Endodermal cell (in vitro differentiated cells): ENCODE results near the gene TGFB2. TPM values are rescaled to one million over a fixed set of nuclear protein-coding genes. Genes with fewer than 3 reads are reported as not detected.

Experiments used
- DNase-seq: peaks from one replicate; pipeline ENCODE4 v3.0.0-alpha.2; 2017
- H3K27ac ChIP-seq: 2 replicates; pipeline ENCODE4 v1.5.1; 2013; ENCODE audit warnings: mild to moderate bottlenecking, low read depth, low read length, moderate library complexity
- H3K27me3 ChIP-seq: 2 replicates; pipeline ENCODE4 v1.6.1; 2013; ENCODE audit warnings: mild to moderate bottlenecking, low read length, moderate library complexity; ENCODE audit not compliant: insufficient read depth, control insufficient read depth, poor library complexity, severe bottlenecking
- H3K36me3 ChIP-seq: 2 replicates; pipeline ENCODE4 v1.7.0; 2013; ENCODE audit warnings: mild to moderate bottlenecking, low read length, moderate library complexity; ENCODE audit not compliant: control insufficient read depth, insufficient read depth
- H3K4me1 ChIP-seq: one replicate; pipeline ENCODE4 v1.7.0; 2013; ENCODE audit warnings: low read length; ENCODE audit not compliant: control insufficient read depth, insufficient read depth
- H3K4me3 ChIP-seq: 2 replicates; pipeline ENCODE4 v1.5.1; 2013; ENCODE audit warnings: mild to moderate bottlenecking, low read length, moderate library complexity
- H3K9ac ChIP-seq: 2 replicates; pipeline ENCODE4 v1.6.1; 2013; ENCODE audit warnings: mild to moderate bottlenecking, low read length, moderate library complexity; ENCODE audit not compliant: poor library complexity, severe bottlenecking; ENCODE audit errors: extremely low read depth
- H3K9me3 ChIP-seq: 2 replicates; pipeline ENCODE4 v1.6.1; 2013; ENCODE audit warnings: mild to moderate bottlenecking, low read length, moderate library complexity; ENCODE audit not compliant: control insufficient read depth
- H3K27ac Mint-ChIP-seq: 2 replicates; pipeline ENCODE4 v1.8.0; 2020; ENCODE audit warnings: mixed read lengths
- H3K27me3 Mint-ChIP-seq: 2 replicates; pipeline ENCODE4 v1.8.0; 2021; ENCODE audit warnings: mild to moderate bottlenecking, mixed read lengths; ENCODE audit not compliant: insufficient read depth
- H3K36me3 Mint-ChIP-seq: 2 replicates; pipeline ENCODE4 v1.8.0; 2020; ENCODE audit warnings: low read depth, mixed read lengths
- H3K4me1 Mint-ChIP-seq: 2 replicates; pipeline ENCODE4 v1.8.0; 2020; ENCODE audit warnings: mixed read lengths
- H3K4me3 Mint-ChIP-seq: 2 replicates; pipeline ENCODE4 v1.8.0; 2020; ENCODE audit warnings: mild to moderate bottlenecking, moderate library complexity, mixed read lengths
- H3K9me3 Mint-ChIP-seq: 2 replicates; pipeline ENCODE4 v1.8.0; 2020; ENCODE audit warnings: mild to moderate bottlenecking, mixed read lengths
- CTCF ChIP-seq: fragments of 200-600 bp; sonication (generic); conservative IDR thresholded peaks from 2 replicates; pipeline ENCODE4 v1.5.0; 2021; ENCODE audit warnings: antibody characterized with exemption, mild to moderate bottlenecking
- WGBS, 2 experiments: methylation state at CpG; one replicate each; pipeline versions ENCODE4 v1.1.5 to v1.1.7; 2013; ENCODE audit warnings: missing lambda C conversion rate in 2 of 2, mixed read lengths in 1 of 2; ENCODE audit not compliant: insufficient coverage in 1 of 2, insufficient read length in 1 of 2; 5-methylcytosine and 5-hydroxymethylcytosine counted together
- total RNA-seq, 2 donors: library from RNA; stranded (reverse); fragmentation: NEBNext Ultra II Directional in 1 of 2; extraction: Animal tissue kit (Norgen Biotek cat#: 25700) in 1 of 2; gene quantifications; 2 replicates in 1 of 2; 3 replicates in 1 of 2; pipeline ENCODE4 v1.2.1, GENCODE V29; 2021

The TGFB2 gene
- total RNA-seq, 2 donors from 2014 or later: 0.11 to 1.2 TPM

GRCh38 chr1:218301217-218301616, 43.9 kb upstream of the TGFB2 start:
- Mint-ChIP-seq H3K27ac (no peak overlapping the region), H3K4me3 (no peak overlapping the region), H3K27me3 (no peaks in the 10 kb centered on the region), H3K4me1 (peaks cover 50% of the 10 kb centered on the region), H3K36me3 (peaks cover 8% of the 10 kb centered on the region), H3K9me3 (no peaks in the 10 kb centered on the region)
- H3K27me3 ChIP-seq: no peaks in the 10 kb centered on the region
- 29% methylated on average over 1 of the region's 1 CpG; no CpG with 5 or more reads in 1 of the 2 experiments for WGBS, 2 experiments
- no peak overlapping the region for H3K4me3 ChIP-seq
- no peaks in the 10 kb centered on the region for H3K9me3 ChIP-seq
- no peak overlapping the region for H3K27ac ChIP-seq
- H3K9ac ChIP-seq: no peak overlapping the region
- H3K36me3 ChIP-seq: peaks cover 17% of the 10 kb centered on the region
- DNase-seq: peak; percentile 59
- peaks cover 7% of the 10 kb centered on the region for H3K4me1 ChIP-seq
- TF ChIP-seq CTCF: no peak

DNA sequence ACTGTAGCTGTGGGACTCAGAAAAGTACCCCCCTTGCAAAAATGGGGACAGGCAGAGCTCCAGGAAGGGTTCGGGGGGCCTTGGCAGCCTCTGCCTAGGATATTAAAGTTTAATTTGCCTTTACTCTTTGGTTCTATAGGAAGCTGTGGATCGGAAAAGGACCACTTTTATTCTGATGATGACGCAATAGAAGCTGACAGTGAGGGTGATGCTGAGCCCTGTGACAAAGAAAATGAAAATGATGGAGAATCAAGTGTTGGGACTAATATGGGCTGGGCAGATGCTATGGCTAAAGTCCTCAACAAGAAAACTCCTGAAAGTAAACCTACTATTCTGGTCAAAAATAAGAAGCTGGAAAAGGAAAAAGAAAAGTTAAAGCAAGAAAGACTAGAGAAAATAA, 43.0 kb upstream of the TGFB2 start:
- no peak for DNase-seq
- no peak overlapping the region for H3K9ac ChIP-seq
- no peak overlapping the region for H3K27ac ChIP-seq
- H3K9me3 ChIP-seq: no peaks in the 10 kb centered on the region
- WGBS, 2 experiments: 91 to 93% methylated on average over 3 of the region's 3 CpGs
- Mint-ChIP-seq H3K4me3 (no peak overlapping the region), H3K36me3 (peaks cover 8% of the 10 kb centered on the region), H3K27ac (peak overlapping the region; percentile 41), H3K9me3 (no peaks in the 10 kb centered on the region), H3K27me3 (no peaks in the 10 kb centered on the region), H3K4me1 (peaks cover 43% of the 10 kb centered on the region)
- peaks cover 22% of the 10 kb centered on the region for H3K36me3 ChIP-seq
- no peak overlapping the region for H3K4me3 ChIP-seq
- no peaks in the 10 kb centered on the region for H3K27me3 ChIP-seq
- TF ChIP-seq CTCF: no peak
- peaks cover 7% of the 10 kb centered on the region for H3K4me1 ChIP-seq

GRCh38 chr1:218303176-218303879, 41.8 kb upstream of the TGFB2 start:
- H3K36me3 ChIP-seq: peaks cover 28% of the 10 kb centered on the region
- no peak overlapping the region for H3K9ac ChIP-seq
- H3K9me3 ChIP-seq: no peaks in the 10 kb centered on the region
- Mint-ChIP-seq H3K9me3 (no peaks in the 10 kb centered on the region), H3K27ac (no peak overlapping the region), H3K36me3 (peaks cover 13% of the 10 kb centered on the region), H3K4me3 (no peak overlapping the region), H3K4me1 (peaks cover 33% of the 10 kb centered on the region), H3K27me3 (no peaks in the 10 kb centered on the region)
- no peaks in the 10 kb centered on the region for H3K27me3 ChIP-seq
- DNase-seq: no peak
- no peak overlapping the region for H3K27ac ChIP-seq
- peaks cover 7% of the 10 kb centered on the region for H3K4me1 ChIP-seq
- TF ChIP-seq CTCF: no peak
- no peak overlapping the region for H3K4me3 ChIP-seq
